Right lobe of liver (tissue), 4 donors: Measurements from ENCODE around the gene EMC6.
"Not testable (repeated sequence)": the region's sequence is repeated elsewhere in the genome, so short reads cannot be mapped to it uniquely, and the experiment has no call there.

Experiments used
- CTCF ChIP-seq, 4 donors: fragments of 200-600 bp in 3 of 4; fragments of 450-650 bp in 1 of 4; IDR thresholded peaks; one replicate each; pipeline versions ENCODE4 v1.5.1 to v1.8.0; 2016 to 2022; ENCODE audit warnings: antibody characterized with exemption in 4 of 4, mild to moderate bottlenecking in 2 of 4
- POLR2A ChIP-seq: fragments of 450-650 bp; IDR thresholded peaks from one replicate; pipeline ENCODE4 v1.6.1; 2017; ENCODE audit warnings: antibody characterized with exemption, mild to moderate bottlenecking
- donor health status: DM: no; HTN: no; CAD: no.
- donor health status: DM: no; HTN: no; CAD: no.
- donor health status: DM: no; HTN: yes; CAD: no.

GRCh38 chr17:3702041-3702539 is 33.5 kb downstream of the EMC6 start:
- not testable (repeated sequence) for TF ChIP-seq CTCF (IDR thresholded peaks at IDR 0.05); POLR2A
